ENCODE measurements around the gene TCF7L2.

The TCF7L2 gene

GRCh38 chr10:113022265-113022664 lies 72.2 kb downstream of the TCF7L2 start:
- Histone ChIP-seq H3K27me3 (ENCODE audit: control insufficient read depth, insufficient read depth, low read length) (no peaks in the 10 kb centered on the region), H3K4me3 (ENCODE audit: low read depth, low read length) (no peak overlapping the region), H3K4me1 (ENCODE audit: control insufficient read depth, insufficient read depth, low read length) (peaks cover 60% of the 10 kb centered on the region), H3K9ac (ENCODE audit: low read length) (no peak overlapping the region), H3K36me3 (ENCODE audit: control insufficient read depth, insufficient read depth, low read length) (0 out of 2 replicates have a peak, but pooled peaks cover 10% of the 10 kb centered on the region), H3K27ac (ENCODE audit: low read depth, low read length) (no peak overlapping the region), H3K9me3 (ENCODE audit: control insufficient read depth, insufficient read depth, low read depth, low read length) (no peaks in the 10 kb centered on the region)

- Histone ChIP-seq H3K27me3 (ENCODE audit: control insufficient read depth, insufficient read depth, low read length) (no peaks in the 10 kb centered on the region), H3K4me1 (ENCODE audit: control insufficient read depth, insufficient read depth, low read length) (peaks cover 61% of the 10 kb centered on the region), H3K27ac (ENCODE audit: low read depth, low read length) (no peak overlapping the region), H3K9me3 (ENCODE audit: control insufficient read depth, insufficient read depth, low read depth, low read length) (no peaks in the 10 kb centered on the region), H3K4me3 (ENCODE audit: low read depth, low read length) (no peak overlapping the region), H3K36me3 (ENCODE audit: control insufficient read depth, insufficient read depth, low read length) (0 out of 2 replicates have a peak, but pooled peaks cover 10% of the 10 kb centered on the region), H3K9ac (ENCODE audit: low read length) (no peak overlapping the region)
Measured at GRCh38 chr10:113023017-113023416, 73.0 kb downstream of the TCF7L2 start.

- Histone ChIP-seq H3K9me3 (ENCODE audit: control insufficient read depth, insufficient read depth, low read depth, low read length) (no peaks in the 10 kb centered on the region), H3K9ac (ENCODE audit: low read length) (no peak overlapping the region), H3K27ac (ENCODE audit: low read depth, low read length) (no peak overlapping the region), H3K4me1 (ENCODE audit: control insufficient read depth, insufficient read depth, low read length) (peaks cover 54% of the 10 kb centered on the region), H3K4me3 (ENCODE audit: low read depth, low read length) (no peak overlapping the region), H3K36me3 (ENCODE audit: control insufficient read depth, insufficient read depth, low read length) (peaks cover 10% of the 10 kb centered on the region; the same call in 1 of the 2 replicates), H3K27me3 (ENCODE audit: control insufficient read depth, insufficient read depth, low read length) (no peaks in the 10 kb centered on the region)
Measured at GRCh38 chr10:113024930-113025329, 74.9 kb downstream of the TCF7L2 start.

- no peak overlapping the region for H3K9ac ChIP-seq (ENCODE audit: low read length)
- no peak overlapping the region for H3K27ac ChIP-seq (ENCODE audit: low read depth, low read length)
- H3K4me3 ChIP-seq (ENCODE audit: low read depth, low read length): no peak overlapping the region
- H3K36me3 ChIP-seq (ENCODE audit: control insufficient read depth, insufficient read depth, low read length): peaks cover 10% of the 10 kb centered on the region; the same call in 1 of the 2 replicates
- H3K9me3 ChIP-seq (ENCODE audit: control insufficient read depth, insufficient read depth, low read depth, low read length): no peaks in the 10 kb centered on the region
- peaks cover 54% of the 10 kb centered on the region for H3K4me1 ChIP-seq (ENCODE audit: control insufficient read depth, insufficient read depth, low read length)
- no peaks in the 10 kb centered on the region for H3K27me3 ChIP-seq (ENCODE audit: control insufficient read depth, insufficient read depth, low read length)
Measured at GRCh38 chr10:113025487-113025886, 75.4 kb downstream of the TCF7L2 start.

- H3K9me3 ChIP-seq (ENCODE audit: control insufficient read depth, insufficient read depth, low read depth, low read length): no peaks in the 10 kb centered on the region
- H3K4me3 ChIP-seq (ENCODE audit: low read depth, low read length): no peak overlapping the region
- H3K36me3 ChIP-seq (ENCODE audit: control insufficient read depth, insufficient read depth, low read length): peaks cover 4% of the 10 kb centered on the region; the same call in 1 of the 2 replicates
- H3K9ac ChIP-seq (ENCODE audit: low read length): no peak overlapping the region
- H3K27ac ChIP-seq (ENCODE audit: low read depth, low read length): peak overlapping the region; percentile 22; the same call in 1 of the 2 replicates
- no peaks in the 10 kb centered on the region for H3K27me3 ChIP-seq (ENCODE audit: control insufficient read depth, insufficient read depth, low read length)
- H3K4me1 ChIP-seq (ENCODE audit: control insufficient read depth, insufficient read depth, low read length): peaks cover 48% of the 10 kb centered on the region
Measured at GRCh38 chr10:113026679-113027078, 76.6 kb downstream of the TCF7L2 start.

- Histone ChIP-seq H3K27ac (ENCODE audit: low read depth, low read length) (peak overlapping the region; percentile 22; the same call in 1 of the 2 replicates), H3K4me3 (ENCODE audit: low read depth, low read length) (no peak overlapping the region), H3K4me1 (ENCODE audit: control insufficient read depth, insufficient read depth, low read length) (peaks cover 48% of the 10 kb centered on the region), H3K9ac (ENCODE audit: low read length) (no peak overlapping the region), H3K9me3 (ENCODE audit: control insufficient read depth, insufficient read depth, low read depth, low read length) (no peaks in the 10 kb centered on the region), H3K36me3 (ENCODE audit: control insufficient read depth, insufficient read depth, low read length) (peaks cover 2% of the 10 kb centered on the region; the same call in 1 of the 2 replicates), H3K27me3 (ENCODE audit: control insufficient read depth, insufficient read depth, low read length) (no peaks in the 10 kb centered on the region)
Measured at GRCh38 chr10:113027230-113027573, 77.2 kb downstream of the TCF7L2 start.

GRCh38 chr10:113027574-113028455 lies 77.8 kb downstream of the TCF7L2 start:
- peaks cover 48% of the 10 kb centered on the region for H3K4me1 ChIP-seq (ENCODE audit: control insufficient read depth, insufficient read depth, low read length)
- H3K9me3 ChIP-seq (ENCODE audit: control insufficient read depth, insufficient read depth, low read depth, low read length): no peaks in the 10 kb centered on the region
- no peak overlapping the region for H3K27ac ChIP-seq (ENCODE audit: low read depth, low read length)
- H3K9ac ChIP-seq (ENCODE audit: low read length): no peak overlapping the region
- no peaks in the 10 kb centered on the region; the same call in 1 of the 2 replicates for H3K36me3 ChIP-seq (ENCODE audit: control insufficient read depth, insufficient read depth, low read length)
- H3K27me3 ChIP-seq (ENCODE audit: control insufficient read depth, insufficient read depth, low read length): no peaks in the 10 kb centered on the region
- no peak overlapping the region for H3K4me3 ChIP-seq (ENCODE audit: low read depth, low read length)

- peaks cover 48% of the 10 kb centered on the region for H3K4me1 ChIP-seq (ENCODE audit: control insufficient read depth, insufficient read depth, low read length)
- H3K9ac ChIP-seq (ENCODE audit: low read length): no peak overlapping the region
Measured at GRCh38 chr10:113028456-113029440, 78.7 kb downstream of the TCF7L2 start.

GRCh38 chr10:113030453-113030852 lies 80.4 kb downstream of the TCF7L2 start:
- no peak overlapping the region for H3K9ac ChIP-seq (ENCODE audit: low read length)
- H3K4me3 ChIP-seq (ENCODE audit: low read depth, low read length): no peak overlapping the region
- no peaks in the 10 kb centered on the region for H3K27me3 ChIP-seq (ENCODE audit: control insufficient read depth, insufficient read depth, low read length)
- H3K27ac ChIP-seq (ENCODE audit: low read depth, low read length): no peak overlapping the region
- H3K36me3 ChIP-seq (ENCODE audit: control insufficient read depth, insufficient read depth, low read length): no peaks in the 10 kb centered on the region; the same call in 1 of the 2 replicates
- no peaks in the 10 kb centered on the region for H3K9me3 ChIP-seq (ENCODE audit: control insufficient read depth, insufficient read depth, low read depth, low read length)
- H3K4me1 ChIP-seq (ENCODE audit: control insufficient read depth, insufficient read depth, low read length): peaks cover 48% of the 10 kb centered on the region

More at GRCh38 chr10:113028456-113029440, 78.7 kb downstream of the TCF7L2 start:
- H3K27ac ChIP-seq (ENCODE audit: low read depth, low read length): peak overlapping the region; percentile 47; the same call in 1 of the 2 replicates
- no peaks in the 10 kb centered on the region for H3K9me3 ChIP-seq (ENCODE audit: control insufficient read depth, insufficient read depth, low read depth, low read length)
- no peaks in the 10 kb centered on the region for H3K27me3 ChIP-seq (ENCODE audit: control insufficient read depth, insufficient read depth, low read length)
- H3K4me3 ChIP-seq (ENCODE audit: low read depth, low read length): no peak overlapping the region
- no peaks in the 10 kb centered on the region; the same call in 1 of the 2 replicates for H3K36me3 ChIP-seq (ENCODE audit: control insufficient read depth, insufficient read depth, low read length)

- no peak overlapping the region for H3K4me3 ChIP-seq (ENCODE audit: low read depth, low read length)
- no peaks in the 10 kb centered on the region for H3K9me3 ChIP-seq (ENCODE audit: control insufficient read depth, insufficient read depth, low read depth, low read length)
- H3K27ac ChIP-seq (ENCODE audit: low read depth, low read length): no peak overlapping the region
- no peaks in the 10 kb centered on the region; the same call in 1 of the 2 replicates for H3K36me3 ChIP-seq (ENCODE audit: control insufficient read depth, insufficient read depth, low read length)
- H3K27me3 ChIP-seq (ENCODE audit: control insufficient read depth, insufficient read depth, low read length): no peaks in the 10 kb centered on the region
- H3K9ac ChIP-seq (ENCODE audit: low read length): no peak overlapping the region
- H3K4me1 ChIP-seq (ENCODE audit: control insufficient read depth, insufficient read depth, low read length): peaks cover 45% of the 10 kb centered on the region
Measured at GRCh38 chr10:113031147-113031546, 81.1 kb downstream of the TCF7L2 start.

All from HUES6 (cell line).